Occipital lobe (tissue), 2 donors: ENCODE data around the gene PNPLA7. TPM values are rescaled to one million over a fixed set of nuclear protein-coding genes. Genes with fewer than 3 reads are reported as not detected.
"Not testable (repeated sequence)": the region's sequence is repeated elsewhere in the genome, so short reads cannot be mapped to it uniquely, and the experiment has no call there.

ENCODE experiments used
- DNase-seq: peaks from one replicate; lab custom pipeline; 2025; lab: John Stamatoyannopoulos, UW
- total RNA-seq: library from RNA; depleted of rRNA; stranded (reverse); fragments of >200 nt; gene quantifications from one replicate; pipeline ENCODE4 v1.2.3, GENCODE V29; 2014

Gene PNPLA7
- total RNA-seq, 1 donor from 2014 or later, result 0.94 TPM

- DNase-seq, result no peak
These were observed 97.2 kb downstream of the PNPLA7 start for GRCh38 chr9:137452761-137453642.

- DNase-seq, result no peak
These were observed 98.0 kb downstream of the PNPLA7 start for GRCh38 chr9:137452006-137452760.

- DNase-seq, result not testable (repeated sequence)
These were observed 98.8 kb downstream of the PNPLA7 start for GRCh38 chr9:137451264-137452005.

DNA sequence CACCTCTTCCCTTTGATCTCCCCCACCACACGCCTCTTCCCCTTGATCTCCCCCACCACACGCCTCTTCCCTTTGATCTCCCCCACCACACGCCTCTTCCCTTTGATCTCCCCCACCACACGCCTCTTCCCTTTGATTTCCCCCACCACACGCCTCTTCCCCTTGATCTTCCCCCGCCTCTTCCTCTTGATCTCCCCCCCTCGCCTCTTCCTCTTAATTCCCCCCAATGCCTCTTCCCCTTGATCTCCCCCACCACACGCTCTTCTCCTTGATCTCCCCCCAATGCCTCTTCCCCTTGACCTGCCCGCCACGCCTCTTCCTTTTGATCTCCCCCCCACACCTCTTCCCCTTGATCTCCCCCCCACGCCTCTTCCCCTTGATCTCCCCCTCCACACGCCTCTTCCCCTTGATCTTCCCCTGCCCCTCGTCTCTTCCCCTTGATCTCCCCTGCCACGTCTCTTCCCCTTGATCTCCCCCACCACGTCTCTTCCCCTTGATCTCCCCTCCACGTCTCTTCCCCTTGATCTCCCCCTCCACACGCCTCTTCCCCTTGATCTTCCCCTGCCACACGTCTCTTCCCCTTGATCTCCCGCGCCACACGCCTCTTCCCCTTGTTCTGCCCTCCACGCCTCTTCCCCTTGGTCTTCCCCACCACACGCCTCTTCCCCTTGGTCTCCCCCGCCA, 99.5 kb downstream of the PNPLA7 start:
- not testable (repeated sequence) for DNase-seq

DNA sequence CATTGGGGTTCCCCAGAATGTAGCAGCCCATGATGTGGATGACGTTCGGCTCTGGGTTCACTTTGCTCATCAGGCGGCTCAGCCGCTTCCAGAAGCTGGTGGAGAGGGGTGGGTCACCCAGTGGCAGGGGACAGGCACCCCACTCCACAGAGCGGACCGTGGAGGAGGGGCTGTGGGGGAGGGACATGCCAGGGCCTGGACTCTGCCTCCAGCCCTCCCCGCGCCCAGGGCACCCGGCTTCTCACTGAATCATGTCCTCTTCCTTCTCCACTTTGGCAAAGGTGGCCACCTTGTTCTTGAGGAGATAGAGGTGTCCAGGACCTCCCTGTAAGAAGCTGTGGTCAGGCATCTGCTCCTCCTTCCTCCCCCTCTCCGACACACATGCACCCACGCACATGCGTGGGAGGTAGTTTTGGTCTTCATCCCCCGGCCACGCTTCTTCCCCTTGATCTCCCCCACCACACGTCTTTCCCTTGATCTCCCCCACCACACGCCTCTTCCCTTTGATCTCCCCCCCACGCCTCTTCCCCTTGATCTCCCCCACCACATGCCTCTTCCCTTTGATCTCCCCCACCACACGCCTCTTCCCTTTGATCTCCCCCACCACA, 100.2 kb downstream of the PNPLA7 start:
- no peak for DNase-seq

DNA sequence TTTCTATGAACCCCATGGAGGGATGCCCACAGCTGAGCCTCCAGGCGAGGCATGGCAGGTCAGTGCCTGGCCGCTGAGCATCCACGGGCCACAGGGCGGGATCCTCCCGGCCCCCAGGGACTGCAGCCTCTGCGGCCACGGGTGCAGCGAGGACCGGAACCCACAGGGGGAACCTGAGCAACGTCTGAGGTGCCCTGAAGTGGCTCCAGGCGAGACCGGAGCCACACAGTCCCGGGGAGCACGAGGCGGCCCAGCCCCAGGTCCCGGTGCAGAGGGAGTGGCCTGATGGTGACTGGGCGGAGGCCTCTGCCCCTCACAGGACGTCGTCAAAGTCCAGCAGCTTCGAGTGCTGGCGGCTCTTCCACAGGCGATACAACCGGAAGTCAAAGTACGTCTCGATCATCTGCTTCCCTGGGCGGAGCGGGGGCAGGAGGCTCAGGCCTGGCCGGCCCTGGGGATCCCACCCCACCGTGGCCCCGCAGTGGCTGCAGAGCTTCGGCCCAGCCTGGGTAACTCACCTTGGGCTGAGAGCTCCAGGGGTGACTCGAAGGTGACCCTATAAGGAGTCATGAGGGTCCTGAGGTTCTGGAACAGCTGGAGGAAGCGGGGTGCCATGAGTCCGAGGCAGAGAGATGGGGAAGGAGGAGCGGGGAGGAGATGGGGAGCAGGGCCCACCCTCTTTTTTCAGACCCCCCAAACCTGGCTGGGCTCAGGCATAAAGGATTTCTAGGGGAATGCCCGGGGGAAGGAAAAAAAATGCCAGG, 100.9 kb downstream of the PNPLA7 start:
- DNase-seq, result no peak

- DNase-seq, result no peak
These were observed 101.6 kb downstream of the PNPLA7 start for GRCh38 chr9:137448602-137448962.

DNA sequence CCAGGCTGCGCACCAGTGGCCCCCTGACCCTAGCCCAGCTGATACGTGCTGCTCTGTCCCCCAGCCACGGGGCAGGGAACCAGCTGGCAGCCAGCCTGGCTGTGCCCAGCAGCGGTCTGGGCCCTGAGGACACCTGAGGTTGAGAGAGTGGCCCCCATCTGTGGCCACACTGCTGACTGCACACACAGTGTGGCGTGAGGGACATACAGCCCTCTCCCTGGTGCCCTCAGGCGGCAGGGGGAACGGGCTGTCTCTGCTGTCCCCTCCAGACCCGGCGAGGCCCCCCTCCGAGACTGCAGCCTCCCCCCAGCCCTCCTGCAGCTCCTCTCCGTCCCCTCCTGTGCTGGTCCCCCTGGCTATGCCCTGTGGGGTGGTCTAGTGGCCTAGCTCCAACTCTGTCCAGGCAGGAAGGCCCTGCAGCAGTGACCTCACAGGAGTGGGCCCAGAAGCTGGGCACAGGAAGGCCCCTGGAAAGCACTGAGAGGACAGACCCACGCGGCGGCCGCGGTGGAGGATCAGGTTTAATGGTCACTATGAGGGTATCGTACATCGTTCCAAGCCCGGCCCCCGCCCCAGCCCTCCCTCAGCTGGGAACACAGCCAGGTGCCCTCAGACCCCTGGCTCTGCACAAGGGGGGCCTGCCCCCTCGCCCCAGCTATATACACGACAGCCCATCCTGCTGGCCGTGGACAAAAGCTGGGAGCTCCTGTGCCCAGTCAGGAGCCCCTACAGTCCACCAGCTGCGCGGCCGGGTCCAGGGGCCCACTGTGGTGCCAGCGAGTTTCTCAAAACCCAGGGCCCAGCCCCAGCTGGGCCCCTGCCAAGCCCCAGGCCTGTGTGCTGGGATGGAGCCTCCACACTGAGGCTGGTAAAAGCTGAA, 102.2 kb downstream of the PNPLA7 start:
- DNase-seq, result no peak

GRCh38 chr9:137446851-137447471, 103.2 kb downstream of the PNPLA7 start:
- no peak for DNase-seq

DNA sequence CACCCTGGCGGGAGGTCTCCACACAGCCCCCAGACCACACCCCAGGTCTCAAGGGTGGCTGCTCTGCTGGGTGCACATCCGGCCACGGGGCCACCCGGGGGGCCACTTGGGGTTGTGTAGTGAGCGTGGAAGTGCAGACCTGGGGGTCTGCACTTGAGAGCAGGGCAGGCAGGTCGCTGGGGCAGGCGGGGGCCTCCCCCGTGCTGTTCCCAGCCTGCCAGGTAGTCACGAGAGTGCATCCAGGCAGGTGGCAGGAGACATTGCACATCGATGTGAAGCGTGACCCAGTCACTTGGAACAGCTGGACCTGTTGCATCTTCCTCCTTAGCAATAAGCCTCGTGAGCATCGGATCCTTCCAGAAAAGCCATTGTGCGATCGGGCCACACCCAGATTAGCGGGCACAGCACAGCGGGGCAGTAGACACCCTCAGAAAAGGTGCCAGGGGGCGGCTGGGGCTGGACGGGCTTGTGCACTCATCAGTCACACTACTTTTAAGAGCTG, 104.2 kb downstream of the PNPLA7 start:
- DNase-seq, result no peak

DNA sequence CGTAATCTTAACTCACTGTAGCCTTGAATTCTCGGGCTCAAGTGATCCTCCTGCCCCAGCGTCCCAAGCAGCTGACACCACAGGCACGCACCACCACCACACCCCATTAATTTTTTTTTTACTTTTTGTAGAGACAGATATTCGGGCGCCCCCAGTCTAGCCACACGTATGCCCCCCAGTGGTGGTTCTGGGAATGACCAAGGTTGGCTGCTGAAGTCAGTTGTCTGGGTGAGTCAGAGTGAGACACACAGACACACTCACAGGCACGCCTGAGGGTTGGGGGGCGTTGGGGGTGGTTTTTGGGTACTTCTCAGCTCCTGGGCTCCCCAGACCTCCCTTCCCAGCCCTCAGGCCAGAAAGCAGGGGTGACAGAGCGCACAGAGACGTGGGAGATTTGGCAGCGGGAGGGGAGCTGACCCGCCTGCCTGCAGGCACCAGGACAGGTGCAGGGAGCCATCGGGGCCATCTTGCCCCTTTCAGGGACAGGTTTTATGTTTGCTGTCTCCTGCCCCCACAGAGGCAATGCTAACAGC, 104.9 kb downstream of the PNPLA7 start:
- peak; percentile 65 for DNase-seq

DNA sequence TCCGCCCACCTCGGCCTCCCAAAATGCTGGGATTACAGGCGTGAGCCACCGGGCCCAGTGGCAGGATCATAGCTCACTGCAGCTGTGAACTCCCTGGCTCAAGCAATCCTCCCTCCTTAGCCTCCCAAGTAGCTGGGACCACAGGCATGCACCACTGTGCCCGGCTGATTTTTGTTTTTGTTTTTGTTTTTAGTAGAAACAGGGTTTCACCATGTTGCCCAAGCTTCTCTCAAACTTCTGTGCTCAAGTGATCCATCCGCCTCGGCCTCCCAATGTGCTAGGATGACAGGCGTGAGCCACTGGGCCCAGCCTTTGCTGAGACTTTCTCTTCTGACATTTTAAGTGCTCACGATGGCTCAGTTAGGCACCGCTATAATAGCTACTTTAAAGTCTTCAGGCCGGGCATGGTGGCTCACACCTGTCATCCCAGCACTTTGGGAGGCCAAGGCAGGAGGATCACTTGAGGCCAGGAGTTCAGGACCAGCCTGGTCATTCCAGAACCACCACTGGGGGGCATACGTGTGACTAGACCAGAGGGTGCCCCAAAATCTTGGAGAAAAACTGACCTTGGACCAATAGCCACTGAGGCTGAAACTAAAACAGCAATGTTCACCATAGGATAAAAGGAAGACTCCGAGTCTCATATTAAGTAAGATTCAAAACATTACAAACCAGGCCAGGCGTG, 106.0 kb downstream of the PNPLA7 start:
- no peak for DNase-seq

DNA sequence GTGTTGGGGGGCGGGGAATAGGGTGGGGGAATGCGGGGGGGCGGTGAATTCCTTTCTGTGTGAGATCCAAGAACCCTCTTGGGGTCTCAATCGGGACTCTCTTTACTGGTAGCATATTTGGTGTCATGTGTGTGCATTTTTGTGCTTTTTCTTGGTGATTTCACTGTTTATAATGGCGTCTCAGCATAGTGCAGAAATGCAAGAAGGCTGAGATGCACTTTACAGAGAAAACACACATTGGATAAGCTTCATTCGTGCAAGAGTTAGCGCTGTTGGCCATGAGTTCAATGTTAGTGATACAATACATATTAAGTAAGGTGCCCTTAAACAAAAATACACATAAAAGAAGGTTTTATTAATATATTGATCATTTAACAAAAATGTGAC, 108.3 kb downstream of the PNPLA7 start:
- no peak for DNase-seq

DNA sequence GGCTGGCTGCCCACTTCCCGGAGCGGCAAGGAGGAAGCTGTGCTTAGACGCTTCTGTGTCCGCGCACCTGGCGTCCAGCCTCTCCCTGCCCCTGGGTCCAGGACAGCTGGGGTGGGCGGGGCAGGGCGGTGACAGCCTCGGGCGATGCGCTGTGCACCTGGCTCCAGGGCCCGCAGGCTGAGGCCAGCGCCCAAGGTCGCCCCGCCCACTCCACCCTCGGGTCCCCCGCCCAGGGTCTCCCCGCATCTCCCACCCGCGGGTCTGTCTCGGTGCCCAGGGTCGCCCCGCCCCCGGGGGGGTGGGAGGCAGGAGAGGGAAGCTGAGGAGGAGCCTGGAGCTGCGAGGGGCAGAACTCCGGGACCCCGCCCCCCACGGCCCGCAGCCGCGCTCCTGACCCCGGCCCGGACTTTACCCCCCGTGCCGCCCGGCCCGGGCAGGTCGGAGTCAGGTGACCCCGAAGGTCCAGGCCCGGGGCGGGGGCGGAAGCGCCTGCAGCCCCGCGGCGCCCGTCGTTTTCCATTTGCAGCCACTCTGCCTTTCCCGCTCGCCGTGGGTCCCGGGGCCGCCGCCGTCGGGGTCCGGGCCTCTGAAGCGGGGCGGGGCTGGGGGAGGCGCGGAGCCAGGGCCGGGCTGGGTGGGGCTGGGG, 108.8 kb downstream of the PNPLA7 start, which contains the start of gene ENTPD8:
Gene ENTPD8 (minus strand): TSS at position 69 of the 646 bp plus-strand sequence. CDS start 3,072 bp downstream, outside the sequence.
- no peak for DNase-seq

DNA sequence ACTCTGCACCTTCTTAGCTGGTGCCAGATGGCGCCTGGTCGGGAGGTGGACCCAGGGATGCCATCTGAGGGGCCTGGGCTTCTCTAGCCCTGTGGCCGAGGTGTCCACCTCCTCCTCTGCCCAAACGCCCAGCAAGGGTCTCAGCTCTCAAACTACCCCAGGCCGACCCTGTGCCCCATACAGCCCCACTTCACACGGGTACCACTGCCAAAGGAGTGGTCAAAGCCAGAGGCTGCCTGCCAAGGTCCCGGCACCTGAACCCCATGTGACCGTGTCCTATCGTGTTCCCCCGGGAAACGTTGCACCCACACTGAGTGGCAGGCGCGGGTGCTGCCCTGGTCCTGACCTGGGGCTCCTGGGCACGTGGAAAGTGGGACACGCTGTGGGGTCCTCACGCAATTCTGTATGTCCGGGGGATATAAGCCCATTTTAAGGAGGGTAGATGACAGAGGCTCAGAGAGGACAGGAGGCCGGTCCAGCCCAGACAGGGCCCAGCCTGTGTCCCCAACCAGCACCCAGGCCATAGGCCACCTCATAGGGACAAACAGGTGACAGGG, 111.0 kb downstream of the PNPLA7 start:
- no peak for DNase-seq

- DNase-seq, result no peak
These were observed 111.5 kb downstream of the PNPLA7 start for GRCh38 chr9:137438591-137439157.
